ENCODE measurements around the gene SLC16A13.

DNA sequence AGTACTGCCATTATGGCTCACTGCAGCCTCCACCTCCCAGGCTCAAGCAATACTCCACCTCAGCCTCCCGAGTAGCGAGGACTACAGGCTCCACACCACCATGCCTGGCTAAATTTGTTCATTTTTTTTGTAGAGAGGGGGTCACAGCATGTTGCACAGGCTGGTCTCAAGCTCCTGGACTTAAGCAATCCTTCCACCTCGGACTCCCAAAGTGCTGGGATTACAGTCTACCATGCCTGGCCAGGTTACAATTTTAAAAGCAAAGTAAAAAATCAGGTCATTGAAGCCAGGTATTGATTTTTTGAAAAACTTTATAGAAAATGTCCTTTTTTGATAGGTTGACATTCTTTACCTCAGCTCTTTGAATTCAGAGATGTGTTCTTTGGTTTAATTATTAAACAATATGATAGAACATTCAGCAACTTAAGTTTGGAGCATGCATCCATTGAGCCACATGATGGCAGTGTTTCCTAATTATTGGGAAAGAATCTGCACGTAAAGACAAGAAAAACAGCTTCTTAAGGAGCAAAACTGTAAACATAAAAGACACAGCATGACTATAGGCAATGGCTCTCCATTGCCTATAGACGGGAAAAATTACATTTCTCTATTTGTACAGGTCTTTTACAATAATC lies 9.8 kb downstream of the SLC16A13 start:
- no peak for TF ChIP-seq SIN3A (IDR thresholded peaks at IDR 0.05; ENCODE audit: borderline replicate concordance, insufficient read depth, low read length)
- TF ChIP-seq, protein P1, sequence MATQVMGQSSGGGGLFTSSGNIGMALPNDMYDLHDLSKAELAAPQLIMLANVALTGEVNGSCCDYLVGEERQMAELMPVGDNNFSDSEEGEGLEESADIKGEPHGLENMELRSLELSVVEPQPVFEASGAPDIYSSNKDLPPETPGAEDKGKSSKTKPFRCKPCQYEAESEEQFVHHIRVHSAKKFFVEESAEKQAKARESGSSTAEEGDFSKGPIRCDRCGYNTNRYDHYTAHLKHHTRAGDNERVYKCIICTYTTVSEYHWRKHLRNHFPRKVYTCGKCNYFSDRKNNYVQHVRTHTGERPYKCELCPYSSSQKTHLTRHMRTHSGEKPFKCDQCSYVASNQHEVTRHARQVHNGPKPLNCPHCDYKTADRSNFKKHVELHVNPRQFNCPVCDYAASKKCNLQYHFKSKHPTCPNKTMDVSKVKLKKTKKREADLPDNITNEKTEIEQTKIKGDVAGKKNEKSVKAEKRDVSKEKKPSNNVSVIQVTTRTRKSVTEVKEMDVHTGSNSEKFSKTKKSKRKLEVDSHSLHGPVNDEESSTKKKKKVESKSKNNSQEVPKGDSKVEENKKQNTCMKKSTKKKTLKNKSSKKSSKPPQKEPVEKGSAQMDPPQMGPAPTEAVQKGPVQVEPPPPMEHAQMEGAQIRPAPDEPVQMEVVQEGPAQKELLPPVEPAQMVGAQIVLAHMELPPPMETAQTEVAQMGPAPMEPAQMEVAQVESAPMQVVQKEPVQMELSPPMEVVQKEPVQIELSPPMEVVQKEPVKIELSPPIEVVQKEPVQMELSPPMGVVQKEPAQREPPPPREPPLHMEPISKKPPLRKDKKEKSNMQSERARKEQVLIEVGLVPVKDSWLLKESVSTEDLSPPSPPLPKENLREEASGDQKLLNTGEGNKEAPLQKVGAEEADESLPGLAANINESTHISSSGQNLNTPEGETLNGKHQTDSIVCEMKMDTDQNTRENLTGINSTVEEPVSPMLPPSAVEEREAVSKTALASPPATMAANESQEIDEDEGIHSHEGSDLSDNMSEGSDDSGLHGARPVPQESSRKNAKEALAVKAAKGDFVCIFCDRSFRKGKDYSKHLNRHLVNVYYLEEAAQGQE (IDR thresholded peaks at IDR 0.05; ENCODE audit: insufficient read depth in 1 of 2, low read depth in 2 of 2, low read length in 2 of 2): no peak
- no peak for TF ChIP-seq POLR2AphosphoS5 (IDR thresholded peaks at IDR 0.05; ENCODE audit: low read depth, low read length)
- TF ChIP-seq TAF1 (IDR thresholded peaks at IDR 0.05; ENCODE audit: borderline replicate concordance, insufficient read depth, low read length): no peak
